Body of pancreas (tissue), 4 donors: ENCODE results near the gene CHMP2B.

Source experiments
- POLR2A ChIP-seq, 3 donors: fragments of 450-650 bp; IDR thresholded peaks; one replicate each; pipeline ENCODE4 v1.6.1; 2016; ENCODE audit warnings: antibody characterized with exemption in 3 of 3, mild to moderate bottlenecking in 2 of 3
- TF ChIP-seq, protein P1 (sequence below), 7 experiments: fragments of 450-650 bp in 4 of 7; fragments of 200-600 bp in 3 of 7; sonication (generic) in 3 of 7; IDR thresholded peaks; one replicate each; pipeline ENCODE4 v1.5.1; 2016 to 2019; ENCODE audit warnings: antibody characterized with exemption in 7 of 7

DNA sequence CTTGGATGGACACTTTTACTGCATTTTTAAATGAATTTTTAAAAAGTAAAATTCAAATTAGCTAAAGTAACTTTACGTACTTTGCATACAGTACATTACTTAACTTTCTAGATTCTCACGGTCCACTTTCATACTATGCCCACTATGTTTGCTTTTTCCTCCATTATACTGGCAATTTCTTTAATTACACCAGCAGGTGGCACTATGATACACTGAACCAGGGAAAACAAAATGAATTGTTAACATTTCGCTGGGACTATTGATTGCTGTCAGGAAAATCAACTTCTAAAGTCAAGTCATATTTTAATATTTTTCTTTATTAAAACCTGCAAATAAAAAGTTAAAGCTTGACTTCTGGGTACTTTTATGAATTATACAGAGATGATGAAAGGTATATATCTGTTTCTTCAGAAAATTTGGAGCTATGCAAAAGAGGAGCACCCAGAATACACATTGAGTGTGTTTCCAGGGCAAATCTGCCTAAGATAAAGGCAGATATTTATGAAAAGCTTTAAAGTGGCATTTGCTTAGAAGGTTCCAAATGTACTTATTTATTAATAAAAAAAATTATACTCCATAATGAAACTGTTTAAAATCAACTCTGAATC lies 71.1 kb downstream of the CHMP2B start:
- no peak for TF ChIP-seq POLR2A (IDR thresholded peaks at IDR 0.05)
- TF ChIP-seq, protein P1, sequence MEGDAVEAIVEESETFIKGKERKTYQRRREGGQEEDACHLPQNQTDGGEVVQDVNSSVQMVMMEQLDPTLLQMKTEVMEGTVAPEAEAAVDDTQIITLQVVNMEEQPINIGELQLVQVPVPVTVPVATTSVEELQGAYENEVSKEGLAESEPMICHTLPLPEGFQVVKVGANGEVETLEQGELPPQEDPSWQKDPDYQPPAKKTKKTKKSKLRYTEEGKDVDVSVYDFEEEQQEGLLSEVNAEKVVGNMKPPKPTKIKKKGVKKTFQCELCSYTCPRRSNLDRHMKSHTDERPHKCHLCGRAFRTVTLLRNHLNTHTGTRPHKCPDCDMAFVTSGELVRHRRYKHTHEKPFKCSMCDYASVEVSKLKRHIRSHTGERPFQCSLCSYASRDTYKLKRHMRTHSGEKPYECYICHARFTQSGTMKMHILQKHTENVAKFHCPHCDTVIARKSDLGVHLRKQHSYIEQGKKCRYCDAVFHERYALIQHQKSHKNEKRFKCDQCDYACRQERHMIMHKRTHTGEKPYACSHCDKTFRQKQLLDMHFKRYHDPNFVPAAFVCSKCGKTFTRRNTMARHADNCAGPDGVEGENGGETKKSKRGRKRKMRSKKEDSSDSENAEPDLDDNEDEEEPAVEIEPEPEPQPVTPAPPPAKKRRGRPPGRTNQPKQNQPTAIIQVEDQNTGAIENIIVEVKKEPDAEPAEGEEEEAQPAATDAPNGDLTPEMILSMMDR (IDR thresholded peaks at IDR 0.05): peak; percentile 49 to 86 (median 83)
